Stimulated activated naive CD8-positive, alpha-beta T cell treated with anti-CD3 and anti-CD28 coated beads, Interleukin-15, amount 100 ng/mL, for 72 hours (primary cell): ENCODE measurements around the gene KDM7A.
"Not testable (repeated sequence)": the region's sequence is repeated elsewhere in the genome, so short reads cannot be mapped to it uniquely, and the experiment has no call there.

Experiments
- ATAC-seq: fragments of 150-1000 bp; cut with Tn5 transposase; 2 replicates; pipeline ENCODE4 v1.10.0; 2021; ENCODE audit warnings: mild to moderate bottlenecking, moderate library complexity
- DNase-seq, 2 donors: peaks; one replicate each; pipeline ENCODE4 v3.0.0; 2021 to 2022
- H3K27ac Mint-ChIP-seq, 2 donors: one replicate each; pipeline ENCODE4 v1.8.0; 2022; ENCODE audit warnings: mild to moderate bottlenecking in 2 of 2, mixed read lengths in 2 of 2, moderate library complexity in 2 of 2
- H3K27me3 Mint-ChIP-seq: one replicate; pipeline ENCODE4 v1.8.0; 2022; ENCODE audit warnings: mixed read lengths
- H3K4me1 Mint-ChIP-seq: one replicate; pipeline ENCODE4 v1.8.0; 2022; ENCODE audit warnings: mild to moderate bottlenecking, mixed read lengths
- H3K4me3 Mint-ChIP-seq, 2 donors: one replicate each; pipeline ENCODE4 v1.8.0; 2022; ENCODE audit warnings: mild to moderate bottlenecking in 2 of 2, mixed read lengths in 2 of 2, moderate library complexity in 1 of 2
- H3K9me3 Mint-ChIP-seq, 2 donors: one replicate each; pipeline ENCODE4 v1.8.0; 2022; ENCODE audit warnings: mixed read lengths in 2 of 2

The KDM7A gene

DNA sequence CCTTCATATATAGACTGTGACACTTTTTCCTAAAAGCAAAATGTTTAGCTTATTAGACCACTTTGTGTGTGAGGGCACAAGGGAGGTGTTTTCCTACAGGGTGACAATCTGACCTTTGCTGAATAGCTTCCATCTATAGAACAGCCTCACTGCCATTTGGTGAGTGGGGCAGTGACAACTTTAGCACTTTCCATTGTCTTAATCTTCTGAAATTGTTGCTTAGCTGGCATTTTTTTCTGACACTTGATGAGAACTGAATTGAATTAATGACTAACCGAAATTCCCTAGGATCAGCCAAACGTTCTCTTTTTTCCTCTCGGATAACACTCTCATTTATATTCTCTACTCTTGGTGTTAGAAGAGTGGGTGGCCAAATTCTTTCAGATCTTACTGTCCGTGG lies 30.2 kb downstream of the KDM7A start:
- peaks cover 17 to 20% of the 10 kb centered on the region in 2 donors for H3K9me3 Mint-ChIP-seq
- peak overlapping the region in 1 of 2 donors; percentile 2 for H3K4me3 Mint-ChIP-seq
- no peak for DNase-seq
- H3K27me3 Mint-ChIP-seq: no peaks in the 10 kb centered on the region
- peak overlapping the region in 1 of 2 donors; percentile 69 for H3K27ac Mint-ChIP-seq
- peaks cover 58% of the 10 kb centered on the region for H3K4me1 Mint-ChIP-seq
- ATAC-seq: no peak

DNA sequence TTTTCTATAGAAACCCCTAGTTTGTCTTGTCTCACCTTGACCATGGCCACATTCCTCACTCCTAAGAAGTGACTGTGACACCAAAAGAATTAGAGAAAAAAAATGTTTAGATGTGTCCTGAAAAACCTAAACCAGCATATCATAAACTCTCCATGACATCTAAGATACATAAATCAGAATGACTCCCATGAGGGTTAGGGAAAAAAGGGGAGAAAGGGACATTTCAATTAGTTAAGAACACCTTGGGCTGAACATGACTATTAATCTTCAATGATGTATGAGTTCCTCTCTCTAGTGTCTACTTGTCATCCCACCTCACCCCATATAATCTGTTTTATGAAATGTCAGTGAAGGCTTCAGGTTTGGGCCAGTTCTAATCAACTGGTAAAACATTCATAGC lies 31.1 kb downstream of the KDM7A start:
- Mint-ChIP-seq H3K9me3 (peaks cover 17 to 20% of the 10 kb centered on the region in 2 donors), H3K27ac (no peak overlapping the region), H3K4me3 (no peak overlapping the region), H3K27me3 (no peaks in the 10 kb centered on the region), H3K4me1 (peaks cover 61% of the 10 kb centered on the region)
- no peak for ATAC-seq
- DNase-seq: no peak

DNA sequence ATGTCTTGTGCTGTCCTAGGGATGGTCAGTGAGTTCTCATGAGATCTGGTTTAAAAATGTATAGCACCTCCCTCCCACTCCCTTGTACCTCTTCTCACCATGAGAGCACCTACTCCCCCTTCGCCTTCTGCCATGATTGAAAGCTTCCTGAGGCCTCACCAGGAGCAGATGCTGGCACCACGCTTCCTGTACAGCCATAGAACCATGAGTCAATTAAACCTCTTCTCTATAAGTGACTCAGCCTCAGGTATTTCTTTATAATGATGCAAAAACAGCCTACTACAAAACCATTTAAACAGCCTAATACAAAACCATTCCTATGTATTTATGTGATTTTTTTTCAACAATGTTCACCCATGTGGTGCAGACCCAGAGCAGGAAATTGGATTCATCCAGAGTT lies 32.0 kb downstream of the KDM7A start:
- DNase-seq (no peak), ATAC-seq (peak; percentile 39)

DNA sequence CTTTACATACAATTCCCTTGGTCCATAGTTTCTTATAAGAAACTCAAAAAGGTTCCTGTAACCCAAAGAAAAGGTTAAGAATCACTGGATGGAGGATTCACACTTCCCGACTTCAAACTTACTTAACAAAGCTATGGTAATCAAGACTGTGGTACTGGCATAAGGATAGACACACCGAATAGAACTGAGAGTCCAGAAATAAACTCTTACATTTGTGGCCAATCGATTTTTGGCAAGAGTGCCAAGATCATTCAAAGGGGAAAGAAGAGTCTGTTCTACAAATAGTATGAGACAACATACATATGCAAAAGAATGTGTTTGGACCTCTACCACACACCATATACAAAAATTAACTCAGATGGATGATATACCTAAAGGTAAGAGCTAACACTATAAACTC lies 32.8 kb downstream of the KDM7A start:
- H3K27ac Mint-ChIP-seq: no peak overlapping the region
- H3K4me1 Mint-ChIP-seq: peaks cover 63% of the 10 kb centered on the region
- no peaks in the 10 kb centered on the region for H3K27me3 Mint-ChIP-seq
- H3K4me3 Mint-ChIP-seq: no peak overlapping the region
- no peak for DNase-seq
- no peak for ATAC-seq
- peaks cover 17 to 20% of the 10 kb centered on the region in 2 donors for H3K9me3 Mint-ChIP-seq

More for the DNA sequence above, 32.0 kb downstream of the KDM7A start:
- Mint-ChIP-seq H3K4me3 (no peak overlapping the region), H3K27ac (no peak overlapping the region), H3K4me1 (peaks cover 57% of the 10 kb centered on the region), H3K27me3 (no peaks in the 10 kb centered on the region), H3K9me3 (peaks cover 17 to 20% of the 10 kb centered on the region in 2 donors)

DNA sequence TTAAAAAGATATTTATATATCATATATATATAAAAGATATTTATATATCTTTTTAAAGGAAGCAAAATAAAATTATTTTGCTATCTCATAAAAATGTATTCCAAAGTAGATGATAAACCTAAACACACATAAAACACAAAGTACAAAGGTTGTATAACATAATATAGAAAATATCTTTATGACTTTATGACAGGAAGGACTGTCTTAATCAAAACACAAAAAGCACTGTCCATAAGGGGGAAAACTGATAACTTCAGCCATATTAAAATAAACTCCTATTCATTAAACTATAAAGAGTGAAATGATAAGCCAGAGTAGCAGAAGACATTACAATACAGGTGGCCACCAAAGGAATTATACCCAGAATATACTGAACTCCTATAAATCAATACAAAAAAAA lies 34.8 kb downstream of the KDM7A start:
- H3K27ac Mint-ChIP-seq: no peak overlapping the region
- ATAC-seq: no peak

DNA sequence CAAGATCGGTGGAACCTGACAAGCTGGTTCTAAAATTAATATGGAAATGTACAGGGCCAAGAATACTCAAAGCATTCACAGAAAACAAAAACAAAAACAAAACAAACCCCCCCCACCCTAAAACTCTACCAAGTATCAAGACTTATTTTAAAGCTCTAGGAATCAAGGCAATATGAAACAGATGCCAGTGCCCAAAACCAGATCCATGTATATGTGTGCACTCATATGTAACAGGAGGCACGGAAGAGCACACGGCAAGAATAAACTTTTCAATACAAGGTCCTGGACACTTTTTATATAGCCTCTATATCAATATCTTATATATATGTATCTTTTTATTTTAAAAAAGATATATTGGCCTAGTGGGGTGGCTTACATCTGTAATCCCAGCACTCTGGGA lies 35.5 kb downstream of the KDM7A start:
- Mint-ChIP-seq H3K27ac (no peak overlapping the region), H3K27me3 (no peaks in the 10 kb centered on the region), H3K4me1 (peaks cover 58% of the 10 kb centered on the region), H3K4me3 (no peak overlapping the region), H3K9me3 (peaks cover 17 to 19% of the 10 kb centered on the region in 2 donors)
- DNase-seq: no peak
- no peak for ATAC-seq

More for the DNA sequence above, 34.8 kb downstream of the KDM7A start:
- no peak for DNase-seq
- peaks cover 63% of the 10 kb centered on the region for H3K4me1 Mint-ChIP-seq
- H3K27me3 Mint-ChIP-seq: no peaks in the 10 kb centered on the region
- no peak overlapping the region for H3K4me3 Mint-ChIP-seq
- H3K9me3 Mint-ChIP-seq: peaks cover 17 to 20% of the 10 kb centered on the region in 2 donors

DNA sequence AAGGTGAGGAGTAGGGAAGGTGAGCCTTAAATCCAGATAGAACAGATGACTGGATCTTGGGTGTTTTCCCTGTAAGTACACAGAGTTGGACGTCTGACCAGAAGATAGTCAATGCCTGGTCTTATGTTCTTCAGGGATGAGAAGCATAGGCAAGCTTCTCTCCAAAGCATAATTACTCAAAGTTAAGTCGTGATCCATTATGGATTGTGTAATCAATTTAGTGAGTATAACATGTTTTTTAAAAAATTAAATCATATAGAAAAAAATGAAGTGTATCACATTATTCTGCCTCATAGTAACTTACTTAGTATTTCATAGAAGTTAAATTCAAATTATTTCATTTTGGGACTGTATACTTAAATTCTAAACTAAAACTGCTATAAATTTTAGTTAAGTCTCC lies 39.7 kb downstream of the KDM7A start:
- no peaks in the 10 kb centered on the region for H3K9me3 Mint-ChIP-seq
- no peaks in the 10 kb centered on the region for H3K27me3 Mint-ChIP-seq
- H3K4me1 Mint-ChIP-seq: peaks cover 34% of the 10 kb centered on the region
- DNase-seq: no peak
- no peak overlapping the region for H3K4me3 Mint-ChIP-seq
- H3K27ac Mint-ChIP-seq: no peak overlapping the region
- ATAC-seq: no peak

DNA sequence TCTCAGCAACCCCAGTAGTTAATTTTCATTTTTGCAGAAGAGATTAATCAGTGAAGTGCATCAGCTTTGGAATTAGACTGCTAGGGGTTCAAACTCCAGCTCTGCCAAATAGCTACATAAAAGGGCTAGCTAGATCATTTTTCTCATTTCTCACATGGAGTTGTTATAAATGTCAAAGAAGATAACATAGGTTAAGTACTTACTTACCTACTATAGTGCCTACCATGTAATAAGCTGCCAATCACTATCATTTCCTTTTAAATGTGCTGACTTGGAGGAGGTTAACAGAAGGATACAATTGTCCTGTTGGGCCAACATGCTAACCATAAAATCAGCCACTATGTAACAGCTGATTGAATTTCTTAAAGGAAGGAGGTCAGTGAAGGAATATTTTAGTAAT lies 40.7 kb downstream of the KDM7A start:
- no peak for DNase-seq
- Mint-ChIP-seq H3K9me3 (no peaks in the 10 kb centered on the region), H3K4me3 (no peak overlapping the region), H3K27ac (no peak overlapping the region), H3K4me1 (peaks cover 33% of the 10 kb centered on the region), H3K27me3 (no peaks in the 10 kb centered on the region)
- ATAC-seq: no peak

DNA sequence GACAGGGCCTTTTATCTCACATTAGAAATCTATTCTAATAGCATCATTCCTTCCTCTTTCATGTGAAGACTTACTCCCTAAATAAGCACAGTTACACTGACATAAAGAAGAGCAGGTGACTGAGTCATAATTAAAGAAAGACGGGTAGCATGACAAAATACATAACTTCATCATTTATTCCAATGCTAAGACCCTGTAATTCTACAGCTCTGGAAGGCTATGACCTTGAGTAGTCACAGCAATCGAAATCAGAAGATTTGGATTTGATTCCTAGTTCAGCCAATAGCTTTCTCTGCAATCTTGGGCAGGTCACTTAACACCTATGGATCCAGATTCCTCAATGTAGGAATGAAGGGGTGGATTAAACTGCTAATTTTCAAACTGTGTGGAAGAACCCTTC lies 42.7 kb downstream of the KDM7A start:
- ATAC-seq: no peak

DNA sequence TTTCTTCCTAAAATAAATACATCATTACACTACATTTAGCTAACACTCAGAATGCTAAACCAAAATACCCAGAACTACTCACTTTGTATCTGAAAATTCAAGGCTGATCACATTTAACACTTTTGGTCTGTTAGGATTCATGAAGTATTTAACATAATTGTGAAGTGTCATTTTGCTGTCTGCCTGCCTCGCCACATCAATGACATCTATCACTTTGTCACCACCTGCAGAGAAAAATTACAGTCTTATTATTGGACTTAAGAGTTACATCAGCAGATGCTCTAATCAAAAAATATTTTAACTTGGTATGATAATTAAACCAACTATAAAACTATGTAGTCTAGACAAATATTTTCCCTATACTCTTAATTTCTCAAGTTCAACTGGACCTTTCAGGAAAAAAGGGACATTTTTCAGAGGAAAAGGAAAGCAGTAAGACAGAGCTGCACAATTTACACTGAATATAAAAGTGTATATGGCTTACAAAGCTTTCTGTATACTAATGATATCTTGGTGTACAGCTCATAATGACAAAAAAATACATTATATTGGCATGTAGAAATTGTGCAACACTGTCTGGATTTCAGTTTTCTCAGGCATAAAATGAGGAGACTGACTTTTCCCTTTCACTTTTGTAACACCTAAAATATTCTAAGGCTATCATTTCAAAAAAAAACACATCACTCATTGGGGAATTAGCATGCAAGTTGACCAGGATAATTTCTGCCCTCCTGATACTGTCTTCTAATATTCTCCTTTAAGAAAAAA lies 49.2 kb downstream of the KDM7A start:
- H3K27me3 Mint-ChIP-seq: no peaks in the 10 kb centered on the region
- peaks cover 5% of the 10 kb centered on the region for H3K4me1 Mint-ChIP-seq
- ATAC-seq (no peak), DNase-seq (no peak)
- no peaks in the 10 kb centered on the region for H3K9me3 Mint-ChIP-seq
- no peak overlapping the region for H3K4me3 Mint-ChIP-seq
- no peak overlapping the region for H3K27ac Mint-ChIP-seq

More for the DNA sequence above, 42.7 kb downstream of the KDM7A start:
- Mint-ChIP-seq H3K4me3 (no peak overlapping the region), H3K4me1 (peaks cover 19% of the 10 kb centered on the region), H3K27ac (no peak overlapping the region), H3K9me3 (no peaks in the 10 kb centered on the region), H3K27me3 (no peaks in the 10 kb centered on the region)
- DNase-seq: no peak

DNA sequence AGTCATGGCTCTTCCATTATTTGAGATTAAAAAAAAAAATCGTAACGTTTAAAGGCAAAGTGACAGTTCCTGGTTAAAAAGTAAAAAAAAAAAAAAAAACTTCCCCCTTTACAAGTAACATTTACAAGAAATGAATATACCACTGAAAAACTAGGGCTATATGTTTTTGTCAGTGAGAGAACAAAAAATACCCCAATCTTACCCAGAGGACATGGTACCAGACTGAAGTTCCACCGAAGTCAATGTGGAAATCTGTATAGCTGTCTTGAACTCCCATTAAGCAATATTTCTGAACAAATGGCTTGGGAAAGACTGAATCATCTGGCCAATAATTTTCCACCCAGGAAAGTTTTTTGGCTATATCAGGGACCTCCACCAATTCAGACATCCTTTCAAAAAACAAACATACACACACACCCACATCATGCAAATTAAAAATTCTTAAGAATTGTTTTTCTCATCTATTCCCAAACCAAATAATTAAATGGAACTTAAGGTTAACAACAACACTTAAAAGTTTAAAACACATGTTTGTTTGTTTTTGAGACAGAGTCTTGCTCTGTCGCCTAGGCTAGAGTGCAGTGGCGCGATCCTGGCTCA lies 50.2 kb downstream of the KDM7A start:
- no peak overlapping the region for H3K4me3 Mint-ChIP-seq
- H3K27me3 Mint-ChIP-seq: no peaks in the 10 kb centered on the region
- H3K27ac Mint-ChIP-seq: no peak overlapping the region
- H3K4me1 Mint-ChIP-seq: peaks cover 5% of the 10 kb centered on the region
- H3K9me3 Mint-ChIP-seq: no peaks in the 10 kb centered on the region
- ATAC-seq (no peak), DNase-seq (no peak)

DNA sequence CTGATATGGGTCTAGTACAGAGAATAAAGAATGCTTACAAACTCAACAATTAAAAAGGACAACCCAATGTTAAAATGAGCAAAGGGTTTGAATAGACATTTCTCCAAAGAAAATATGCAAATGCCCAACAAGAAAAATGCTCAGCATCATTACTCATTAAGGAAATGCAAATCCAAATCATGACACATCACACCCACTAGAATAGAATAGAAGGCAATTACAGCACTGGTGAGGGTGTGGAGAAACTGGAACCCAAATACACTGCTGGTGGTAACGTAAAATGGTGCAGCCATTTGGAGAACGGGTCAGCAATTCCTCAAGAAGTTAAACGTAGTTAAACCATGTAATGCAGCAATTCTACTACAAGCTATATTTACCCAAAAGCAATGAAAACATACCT lies 53.8 kb downstream of the KDM7A start:
- no peak overlapping the region for H3K27ac Mint-ChIP-seq

DNA sequence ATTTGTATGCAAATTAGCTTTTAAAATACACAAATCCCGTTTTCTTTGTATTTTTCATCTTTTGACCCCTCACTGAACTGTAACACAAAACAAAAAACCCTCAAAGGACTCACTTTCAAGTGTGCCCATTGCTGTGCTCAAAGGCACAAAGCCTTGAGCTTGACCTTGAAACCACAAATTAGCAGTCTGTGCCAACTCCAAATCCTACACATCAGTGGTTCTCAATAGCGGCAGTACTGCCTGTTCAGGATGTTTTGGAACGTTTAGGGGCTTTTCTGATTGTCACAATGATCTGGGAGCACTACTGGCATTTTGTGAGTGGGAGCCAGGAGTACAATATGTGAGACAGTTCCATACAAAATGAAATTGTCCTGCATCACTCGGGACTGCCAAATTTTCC lies 55.5 kb downstream of the KDM7A start:
- ATAC-seq: no peak
- H3K4me1 Mint-ChIP-seq: no peaks in the 10 kb centered on the region
- DNase-seq: no peak
- no peak overlapping the region for H3K27ac Mint-ChIP-seq
- no peaks in the 10 kb centered on the region for H3K9me3 Mint-ChIP-seq
- H3K27me3 Mint-ChIP-seq: no peaks in the 10 kb centered on the region
- no peak overlapping the region for H3K4me3 Mint-ChIP-seq

More for the DNA sequence above, 53.8 kb downstream of the KDM7A start:
- ATAC-seq (no peak), DNase-seq (no peak)
- Mint-ChIP-seq H3K4me3 (no peak overlapping the region), H3K27me3 (no peaks in the 10 kb centered on the region), H3K4me1 (no peaks in the 10 kb centered on the region), H3K9me3 (no peaks in the 10 kb centered on the region)

DNA sequence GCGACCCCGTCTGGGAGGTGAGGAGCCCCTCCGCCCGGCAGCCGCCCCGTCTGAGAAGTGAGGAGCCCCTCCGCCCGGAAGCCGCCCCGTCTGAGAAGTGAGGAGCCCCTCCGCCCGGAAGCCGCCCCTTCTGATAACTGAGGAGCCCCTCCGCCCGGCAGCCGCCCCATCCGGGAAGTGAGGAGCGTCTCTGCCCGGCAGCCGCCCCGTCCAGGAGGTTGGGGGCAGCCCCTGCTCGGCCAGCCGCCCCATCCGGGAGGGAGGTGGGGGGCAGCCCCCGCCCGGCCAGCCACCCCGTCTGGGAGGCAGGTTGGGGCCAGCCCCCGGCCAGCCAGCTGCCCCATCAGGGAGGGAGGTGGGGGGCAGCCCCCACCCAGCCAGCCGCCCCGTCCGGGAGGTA lies 62.0 kb downstream of the KDM7A start:
- not testable (repeated sequence) for H3K4me3 Mint-ChIP-seq, DNase-seq, H3K4me1 Mint-ChIP-seq, H3K27me3 Mint-ChIP-seq, H3K27ac Mint-ChIP-seq, ATAC-seq, H3K9me3 Mint-ChIP-seq

DNA sequence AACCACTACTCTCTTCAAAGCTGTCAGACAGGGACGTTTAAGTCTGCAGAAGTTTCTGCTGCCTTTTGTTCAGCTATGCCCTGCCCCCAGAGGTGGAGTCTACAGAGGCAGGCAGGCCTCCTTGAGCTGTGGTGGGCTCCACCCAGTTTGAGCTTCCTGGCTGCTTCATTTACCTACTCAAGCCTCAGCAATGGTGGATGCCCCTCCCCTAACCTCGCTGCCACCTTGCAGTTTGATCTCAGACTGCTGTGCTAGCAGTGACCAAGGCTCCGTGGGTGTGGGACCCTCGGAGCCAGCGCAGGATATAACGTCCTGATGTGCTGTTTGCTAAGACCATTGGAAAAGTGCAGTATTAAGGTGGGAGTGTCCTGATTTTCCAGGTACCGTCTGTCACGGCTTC lies 68.0 kb downstream of the KDM7A start:
- not testable (repeated sequence) for H3K4me1 Mint-ChIP-seq, H3K27me3 Mint-ChIP-seq, DNase-seq, H3K4me3 Mint-ChIP-seq, ATAC-seq
- H3K27ac Mint-ChIP-seq: peak overlapping the region in 1 of 2 donors; percentile 75
- H3K9me3 Mint-ChIP-seq: peaks cover 10 to 15% of the 10 kb centered on the region in 2 donors

DNA sequence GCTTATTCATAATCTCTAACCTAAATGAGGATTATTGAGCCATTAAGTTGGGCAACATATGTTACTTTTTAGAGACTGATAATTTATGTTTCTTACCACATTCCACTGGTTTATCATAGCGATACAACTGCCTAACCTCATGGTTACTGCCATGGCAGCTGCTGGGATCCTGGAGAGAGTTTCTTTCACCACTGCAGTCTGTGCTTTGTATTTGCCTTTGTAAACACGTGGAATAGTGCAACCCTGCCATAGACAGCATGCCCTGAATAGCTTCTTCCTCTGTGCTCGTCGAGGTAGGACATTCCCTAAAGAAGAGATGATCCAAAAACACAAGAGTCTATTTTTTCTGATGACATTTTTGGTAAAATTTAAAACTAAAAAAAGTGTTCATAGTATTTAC lies 80.3 kb downstream of the KDM7A start:
- no peaks in the 10 kb centered on the region for H3K4me1 Mint-ChIP-seq
- H3K4me3 Mint-ChIP-seq: no peak overlapping the region
- H3K27me3 Mint-ChIP-seq: no peaks in the 10 kb centered on the region
- no peak overlapping the region for H3K27ac Mint-ChIP-seq
- ATAC-seq (no peak), DNase-seq (no peak)
- no peaks in the 10 kb centered on the region for H3K9me3 Mint-ChIP-seq
